Stimulated activated effector memory CD8-positive, alpha-beta T cell treated with anti-CD3 and anti-CD28 coated beads, Interleukin-12 subunit alpha, Interleukin-12 subunit beta, amount 100 ng/mL, for 72 hours (primary cell): Measurements from ENCODE around the gene SIGLEC14.
"Not testable (repeated sequence)": the region's sequence is repeated elsewhere in the genome, so short reads cannot be mapped to it uniquely, and the experiment has no call there.

Experiments
- ATAC-seq: fragments of 150-1000 bp; cut with Tn5 transposase; 2 replicates; pipeline ENCODE4 v1.10.0; 2021
- DNase-seq, 2 donors: peaks; one replicate each; pipeline ENCODE4 v3.0.0; 2021 to 2022; ENCODE audit warnings: low spot score in 2 of 2
- H3K27ac Mint-ChIP-seq: one replicate; pipeline ENCODE4 v1.8.0; 2022; ENCODE audit warnings: mild to moderate bottlenecking, mixed read lengths
- H3K36me3 Mint-ChIP-seq: one replicate; pipeline ENCODE4 v1.8.0; 2022; ENCODE audit warnings: mild to moderate bottlenecking, mixed read lengths
- H3K4me1 Mint-ChIP-seq: one replicate; pipeline ENCODE4 v1.8.0; 2022; ENCODE audit warnings: mixed read lengths
- H3K4me3 Mint-ChIP-seq: one replicate; pipeline ENCODE4 v1.8.0; 2022; ENCODE audit warnings: mild to moderate bottlenecking, mixed read lengths
- H3K9me3 Mint-ChIP-seq: one replicate; pipeline ENCODE4 v1.8.0; 2022; ENCODE audit warnings: mixed read lengths

SIGLEC14 gene

DNA sequence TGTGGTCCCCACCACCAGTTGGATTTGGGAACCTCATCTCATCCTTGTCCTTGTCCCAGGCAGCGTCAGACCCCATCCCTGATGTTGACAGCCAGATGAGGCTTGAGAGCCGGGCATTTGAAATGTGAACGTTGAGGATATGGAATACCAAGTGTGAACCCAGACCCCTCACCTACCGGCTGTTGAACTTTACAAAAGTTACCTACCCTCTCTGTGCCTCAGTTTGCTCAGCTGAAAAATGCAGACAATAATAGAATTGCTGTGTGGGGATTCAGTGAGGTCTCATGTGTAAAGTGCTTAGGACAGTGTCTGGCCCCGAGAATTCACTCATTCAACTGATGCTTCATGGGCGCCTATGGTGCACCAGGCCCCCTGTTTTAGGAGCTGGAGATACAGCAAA lies 693 bp upstream of the SIGLEC14 start:
- no peak for ATAC-seq
- no peaks in the 10 kb centered on the region for H3K36me3 Mint-ChIP-seq
- no peaks in the 10 kb centered on the region for H3K9me3 Mint-ChIP-seq
- no peaks in the 10 kb centered on the region for H3K4me1 Mint-ChIP-seq
- H3K4me3 Mint-ChIP-seq, result no peak overlapping the region
- no peak overlapping the region for H3K27ac Mint-ChIP-seq
- DNase-seq, result no peak

DNA sequence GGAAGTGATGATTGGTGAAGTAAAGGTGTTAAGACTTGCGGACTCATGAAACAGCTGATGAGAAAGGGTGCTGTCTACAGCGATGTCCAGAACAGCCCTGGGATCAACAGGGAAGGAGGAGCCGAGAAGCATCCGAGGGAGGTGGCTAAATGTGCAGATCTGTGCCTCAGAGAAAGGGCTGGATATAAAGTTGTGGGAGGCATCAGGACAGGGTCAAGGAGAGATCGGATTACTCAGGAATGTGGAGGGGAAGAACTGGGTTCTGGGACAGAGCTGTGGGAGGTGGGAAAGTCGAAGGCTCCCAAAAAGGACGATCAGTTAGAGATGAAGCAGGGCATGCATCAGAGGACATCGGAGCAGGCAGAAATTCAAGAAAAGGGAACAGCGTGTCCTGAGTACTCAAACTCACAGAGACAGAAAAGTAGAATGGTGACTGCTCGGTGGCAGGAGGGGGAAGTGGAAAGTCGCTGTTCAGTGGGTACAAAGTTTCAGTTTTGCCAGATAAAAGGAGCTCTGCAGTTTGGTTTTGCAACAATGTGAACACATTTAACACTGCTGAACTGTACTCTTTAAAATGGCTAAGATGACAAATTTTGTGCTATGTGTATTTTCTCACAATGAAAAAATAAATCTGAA lies 1.9 kb downstream of the SIGLEC14 start:
- H3K36me3 Mint-ChIP-seq, result no peaks in the 10 kb centered on the region
- ATAC-seq, result no peak
- H3K4me3 Mint-ChIP-seq, result no peak overlapping the region
- H3K4me1 Mint-ChIP-seq, result no peaks in the 10 kb centered on the region
- H3K9me3 Mint-ChIP-seq, result no peaks in the 10 kb centered on the region
- peak overlapping the region; percentile 0 for H3K27ac Mint-ChIP-seq
- no peak for DNase-seq

DNA sequence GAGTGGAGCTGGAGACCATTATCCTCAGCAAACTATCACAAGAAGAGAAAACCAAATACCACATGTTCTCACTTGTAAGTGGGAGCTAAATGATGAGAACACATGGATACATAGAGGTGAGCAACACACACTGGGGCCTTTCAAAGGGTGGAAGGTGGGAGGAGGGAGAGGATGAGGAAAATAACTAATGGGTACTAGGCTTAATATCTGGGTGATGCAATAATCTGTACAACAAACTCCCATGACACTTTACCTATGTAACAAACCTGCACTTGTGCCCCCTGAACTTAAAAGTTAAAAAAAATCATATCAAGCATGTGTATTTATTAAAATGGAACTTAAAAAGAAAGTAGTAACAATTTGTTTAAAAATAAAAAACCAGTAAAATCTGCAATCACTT lies 5.0 kb downstream of the SIGLEC14 start:
- Mint-ChIP-seq H3K4me1 (no peaks in the 10 kb centered on the region), H3K36me3 (no peaks in the 10 kb centered on the region), H3K4me3 (no peak overlapping the region), H3K27ac (no peak overlapping the region), H3K9me3 (peaks cover 3% of the 10 kb centered on the region)
- DNase-seq (no peak), ATAC-seq (no peak)

DNA sequence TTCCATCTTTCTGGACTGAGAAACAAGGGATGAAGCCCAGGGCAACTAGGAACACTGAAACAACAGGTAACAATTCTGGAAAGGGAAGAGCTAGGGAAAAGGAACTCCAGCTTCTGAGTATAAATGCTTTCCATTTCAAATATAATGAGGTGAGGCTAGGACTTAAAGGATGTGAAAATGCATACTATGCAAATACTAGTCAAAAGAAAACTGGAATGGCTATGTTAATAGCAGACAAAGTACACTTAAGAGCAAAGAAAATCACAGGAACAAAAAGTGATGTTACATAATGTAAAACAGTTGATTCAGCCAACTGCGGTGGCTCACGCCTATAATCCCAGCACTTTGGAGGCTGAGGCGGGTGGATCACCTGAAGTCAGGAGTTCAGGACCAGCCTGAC lies 6.2 kb downstream of the SIGLEC14 start:
- no peak for ATAC-seq
- H3K4me3 Mint-ChIP-seq, result no peak overlapping the region
- no peaks in the 10 kb centered on the region for H3K4me1 Mint-ChIP-seq
- DNase-seq, result no peak
- no peak overlapping the region for H3K27ac Mint-ChIP-seq
- no peaks in the 10 kb centered on the region for H3K36me3 Mint-ChIP-seq
- peaks cover 3% of the 10 kb centered on the region for H3K9me3 Mint-ChIP-seq

DNA sequence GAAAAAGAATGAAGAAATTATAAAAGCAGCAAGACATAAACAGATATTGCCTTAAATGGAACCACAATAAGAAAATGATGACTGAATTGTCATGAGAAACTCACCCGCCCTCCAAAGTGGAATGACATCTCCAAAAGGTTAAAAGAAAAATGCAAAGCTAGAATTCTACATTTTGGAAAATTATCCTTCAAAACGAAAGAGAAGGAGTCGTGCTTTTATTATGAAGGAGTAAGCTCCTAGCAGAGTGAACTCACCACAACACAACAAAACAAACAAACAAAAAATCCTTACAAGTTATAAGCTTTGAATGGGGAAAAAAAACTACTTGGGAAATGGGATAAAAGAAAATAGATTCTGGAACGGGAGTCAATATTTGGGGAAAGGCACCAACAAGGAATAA lies 6.7 kb downstream of the SIGLEC14 start:
- Mint-ChIP-seq H3K9me3 (peaks cover 3% of the 10 kb centered on the region), H3K4me1 (no peaks in the 10 kb centered on the region), H3K36me3 (no peaks in the 10 kb centered on the region), H3K4me3 (no peak overlapping the region), H3K27ac (no peak overlapping the region)
- ATAC-seq (no peak), DNase-seq (no peak)

DNA sequence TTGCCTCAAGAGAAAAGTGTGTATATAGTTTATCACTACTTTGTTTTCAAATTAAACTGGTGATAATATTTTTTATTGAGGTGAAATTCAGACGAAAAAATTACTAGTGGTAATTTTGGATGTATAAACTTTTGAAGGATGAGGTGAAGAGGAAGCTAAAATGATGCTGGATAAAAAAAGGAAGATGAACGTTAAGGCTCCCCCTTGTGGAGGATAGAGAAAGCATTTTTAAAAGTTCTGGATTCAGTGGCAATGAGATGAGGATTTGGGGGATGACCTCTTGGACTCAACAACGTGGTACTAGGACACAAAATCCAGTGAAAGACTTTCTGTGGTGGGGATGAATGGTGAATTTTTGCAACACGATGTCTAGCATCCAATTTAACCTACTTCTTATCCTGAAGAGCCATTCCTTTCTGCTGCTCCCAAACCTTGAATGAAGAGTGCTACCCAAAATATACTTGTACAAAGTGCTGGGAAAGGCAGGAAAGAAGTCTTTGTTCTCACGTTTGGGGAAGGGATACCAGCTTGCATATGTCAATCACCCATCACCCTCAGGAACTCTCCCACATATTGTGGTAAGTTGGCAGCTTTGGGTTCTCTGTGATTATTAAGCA lies 9.2 kb downstream of the SIGLEC14 start:
- no peak overlapping the region for H3K4me3 Mint-ChIP-seq
- H3K9me3 Mint-ChIP-seq, result peaks cover 3% of the 10 kb centered on the region
- no peak overlapping the region for H3K27ac Mint-ChIP-seq
- H3K4me1 Mint-ChIP-seq, result no peaks in the 10 kb centered on the region
- ATAC-seq (no peak), DNase-seq (no peak)
- H3K36me3 Mint-ChIP-seq, result no peaks in the 10 kb centered on the region

DNA sequence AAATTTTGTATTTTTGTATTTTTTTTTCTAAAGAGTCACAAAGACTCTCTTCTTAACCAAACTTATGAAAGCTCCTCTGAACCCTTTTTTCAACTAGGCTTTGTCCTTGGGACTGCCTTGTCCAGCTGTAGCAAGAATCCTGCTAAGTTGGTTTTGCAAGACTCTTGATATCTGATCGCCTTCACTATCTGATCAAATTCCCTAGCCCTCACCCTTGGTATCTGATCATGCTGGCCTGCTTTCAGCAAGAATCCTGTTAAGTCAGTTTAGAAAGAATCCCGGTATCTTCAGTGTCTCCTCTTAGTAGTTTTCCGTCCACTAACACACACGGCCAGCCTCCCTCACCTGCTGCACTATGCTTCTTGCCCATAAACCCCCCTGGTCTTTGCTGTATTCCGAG lies 14.5 kb downstream of the SIGLEC14 start:
- no peak for ATAC-seq
- H3K36me3 Mint-ChIP-seq, result no peaks in the 10 kb centered on the region
- H3K27ac Mint-ChIP-seq, result no peak overlapping the region
- DNase-seq, result no peak
- H3K4me3 Mint-ChIP-seq, result no peak overlapping the region
- no peaks in the 10 kb centered on the region for H3K4me1 Mint-ChIP-seq
- peaks cover 3% of the 10 kb centered on the region for H3K9me3 Mint-ChIP-seq

DNA sequence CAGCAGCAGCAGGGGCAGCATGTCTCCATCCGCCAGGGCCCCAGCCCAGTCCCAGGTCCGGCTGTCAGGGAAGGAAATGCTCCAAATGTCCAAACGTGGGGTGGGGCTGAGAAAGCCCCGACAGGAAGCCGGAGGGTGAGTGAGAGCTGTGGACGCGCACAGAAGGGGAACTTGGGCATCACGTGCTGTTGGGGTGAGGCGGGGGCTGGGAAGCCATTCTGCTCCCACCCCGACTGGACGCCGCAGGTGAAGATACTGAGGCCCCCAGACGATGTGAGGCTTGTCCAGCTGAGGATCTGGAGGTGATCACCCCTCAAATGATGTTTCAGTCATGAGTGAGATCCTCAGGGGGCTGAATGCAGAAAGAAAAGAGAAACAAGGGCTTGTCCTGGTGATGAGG lies 16.3 kb downstream of the SIGLEC14 start, which contains the start of gene SIGLEC5:
Gene SIGLEC5 (minus strand): TSS at position 87 of the 400 bp plus-strand sequence. CDS start 66 bp downstream, at position 21.
- not testable (repeated sequence) for H3K27ac Mint-ChIP-seq, H3K36me3 Mint-ChIP-seq, H3K9me3 Mint-ChIP-seq, H3K4me1 Mint-ChIP-seq, DNase-seq, ATAC-seq, H3K4me3 Mint-ChIP-seq

DNA sequence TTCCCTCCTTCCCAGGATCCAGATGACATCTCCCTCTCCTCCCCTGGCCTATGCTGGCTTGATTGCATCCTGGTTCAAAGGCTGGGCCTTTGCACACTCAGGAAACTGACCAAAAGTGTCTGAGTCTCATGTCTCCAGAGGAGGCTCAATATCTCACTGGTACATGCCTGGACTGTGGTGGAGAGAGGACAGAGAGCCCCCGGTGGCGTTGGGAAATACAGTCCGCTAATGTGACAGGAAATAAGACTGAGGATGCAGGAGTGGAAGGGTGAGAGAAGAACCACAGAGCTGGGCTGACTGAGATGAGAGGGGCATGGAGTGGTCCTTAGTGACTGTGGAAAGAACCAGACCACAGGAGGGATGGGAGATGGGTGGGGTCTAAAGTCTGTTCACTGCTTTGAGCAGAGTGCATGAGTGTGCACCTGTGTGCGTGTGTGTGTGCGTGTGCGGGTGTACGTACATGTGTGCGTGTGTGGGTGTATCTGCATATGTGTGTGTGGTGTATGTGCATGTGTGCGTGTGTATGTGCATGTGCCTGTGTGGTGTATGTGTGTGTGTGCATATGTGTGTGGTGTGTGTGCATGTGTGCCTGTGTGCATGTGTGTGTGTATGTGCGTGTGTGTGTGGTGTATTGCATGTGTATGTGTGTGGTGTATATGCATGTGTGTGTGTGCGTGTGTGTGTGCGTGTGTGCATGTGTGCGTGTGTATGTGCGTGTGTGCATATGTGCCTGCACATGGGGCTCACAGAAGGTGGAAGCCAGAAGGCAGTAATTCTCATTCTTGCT lies 18.3 kb downstream of the SIGLEC14 start:
- Mint-ChIP-seq H3K4me3 (no peak overlapping the region), H3K27ac (no peak overlapping the region), H3K36me3 (no peaks in the 10 kb centered on the region)

DNA sequence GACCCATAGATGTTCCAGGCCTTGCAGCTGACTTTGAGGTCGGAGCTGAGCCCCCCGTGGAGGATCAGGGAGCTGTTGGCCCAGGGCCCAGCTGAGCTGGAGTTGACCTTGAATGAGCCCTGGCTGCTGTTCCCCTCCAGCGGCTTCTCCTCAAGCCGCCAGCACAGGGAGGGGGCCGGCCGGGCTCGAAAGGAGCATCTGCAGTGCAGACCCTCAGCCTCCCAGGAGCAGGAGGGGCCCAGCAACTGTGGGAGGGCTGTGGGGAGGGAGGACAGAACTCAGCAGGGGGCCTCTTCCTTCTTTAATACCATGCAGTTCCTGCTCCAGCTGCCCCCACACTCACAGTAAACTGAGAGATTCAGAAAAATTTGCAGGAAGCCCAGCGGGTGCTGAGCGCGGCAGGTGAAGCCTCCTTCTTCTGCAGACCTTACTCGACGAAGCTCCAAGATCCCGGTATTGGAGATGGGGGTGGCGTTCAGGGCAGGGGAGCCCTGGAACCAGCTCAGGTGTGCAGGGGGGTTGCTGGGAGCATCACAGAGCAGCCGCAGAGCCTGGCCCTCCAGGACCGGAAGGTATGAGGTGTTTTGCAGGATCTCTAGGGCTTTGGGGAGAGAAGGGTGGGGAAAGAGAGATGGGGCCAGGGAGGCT lies 19.0 kb downstream of the SIGLEC14 start:
- H3K27ac Mint-ChIP-seq, result no peak overlapping the region
- ATAC-seq (no peak), DNase-seq (no peak)
- no peaks in the 10 kb centered on the region for H3K9me3 Mint-ChIP-seq
- no peaks in the 10 kb centered on the region for H3K4me1 Mint-ChIP-seq
- no peak overlapping the region for H3K4me3 Mint-ChIP-seq
- H3K36me3 Mint-ChIP-seq, result no peaks in the 10 kb centered on the region

More for the DNA sequence above, 18.3 kb downstream of the SIGLEC14 start:
- no peaks in the 10 kb centered on the region for H3K9me3 Mint-ChIP-seq
- DNase-seq (no peak), ATAC-seq (no peak)
- no peaks in the 10 kb centered on the region for H3K4me1 Mint-ChIP-seq

DNA sequence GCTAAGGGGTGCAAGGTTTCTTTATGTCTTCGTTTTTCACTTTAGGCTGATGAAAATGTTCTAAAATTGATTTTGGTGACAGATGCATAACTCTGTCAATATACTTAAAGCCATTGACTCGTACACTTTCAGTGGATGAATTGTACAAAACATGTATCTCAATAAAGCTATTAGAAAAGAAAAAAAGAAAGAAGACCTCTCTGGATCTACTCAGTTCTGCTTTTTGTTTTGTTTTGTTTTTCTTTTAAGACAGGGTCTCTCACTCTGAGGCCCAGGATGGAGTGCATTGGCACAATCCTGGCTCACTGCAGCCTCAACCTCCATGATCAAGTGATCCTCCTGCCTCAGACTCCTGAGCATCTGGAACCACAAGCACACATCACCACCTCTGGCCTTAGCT lies 19.9 kb downstream of the SIGLEC14 start:
- no peak overlapping the region for H3K27ac Mint-ChIP-seq
- no peak for ATAC-seq
- H3K4me1 Mint-ChIP-seq, result no peaks in the 10 kb centered on the region
- no peak overlapping the region for H3K4me3 Mint-ChIP-seq
- DNase-seq, result no peak
- H3K36me3 Mint-ChIP-seq, result no peaks in the 10 kb centered on the region
- no peaks in the 10 kb centered on the region for H3K9me3 Mint-ChIP-seq

DNA sequence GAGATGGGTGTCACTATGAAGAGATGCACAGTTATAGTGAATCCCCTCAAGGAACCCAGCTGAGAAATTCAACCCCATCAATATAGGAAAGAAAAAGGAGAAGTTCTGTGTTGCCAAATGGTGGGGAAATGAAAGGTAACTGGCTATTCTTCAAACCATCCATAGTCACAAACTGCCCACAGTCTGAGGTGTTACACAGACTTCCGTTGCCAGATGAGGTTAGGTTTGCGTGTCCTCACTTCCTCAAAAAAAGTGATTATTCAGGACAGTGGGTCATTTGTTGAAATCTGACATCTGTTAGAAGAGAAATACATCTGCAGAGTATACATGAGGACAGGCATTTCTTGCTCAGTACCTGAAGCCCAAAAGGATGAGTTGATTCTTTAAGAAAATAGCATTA lies 25.4 kb downstream of the SIGLEC14 start:
- Mint-ChIP-seq H3K27ac (no peak overlapping the region), H3K4me3 (no peak overlapping the region), H3K4me1 (no peaks in the 10 kb centered on the region), H3K9me3 (no peaks in the 10 kb centered on the region), H3K36me3 (no peaks in the 10 kb centered on the region)
- no peak for DNase-seq
- ATAC-seq, result peak; percentile 42

DNA sequence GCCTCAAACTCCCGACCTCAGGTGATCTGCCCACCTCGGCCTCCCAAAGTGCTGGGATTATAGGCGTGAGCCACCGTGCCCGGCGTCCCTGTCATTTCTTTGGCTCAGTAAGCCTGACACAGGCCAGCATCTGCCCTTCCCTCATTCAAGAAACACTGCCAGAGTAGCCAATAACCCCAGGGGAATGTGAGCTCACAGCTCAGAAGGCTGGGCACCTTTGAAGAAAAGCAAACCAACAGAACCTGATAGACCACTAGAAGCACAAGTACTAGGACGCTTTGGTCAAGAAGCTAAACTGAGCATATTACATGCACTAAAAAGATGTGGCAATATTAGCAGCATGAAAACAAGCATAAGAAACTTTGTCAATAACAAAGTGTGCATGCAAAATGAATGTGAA lies 30.6 kb downstream of the SIGLEC14 start:
- Mint-ChIP-seq H3K36me3 (no peaks in the 10 kb centered on the region), H3K9me3 (peaks cover 9% of the 10 kb centered on the region), H3K4me3 (no peak overlapping the region), H3K27ac (no peak overlapping the region), H3K4me1 (no peaks in the 10 kb centered on the region)
- ATAC-seq (no peak), DNase-seq (no peak)

DNA sequence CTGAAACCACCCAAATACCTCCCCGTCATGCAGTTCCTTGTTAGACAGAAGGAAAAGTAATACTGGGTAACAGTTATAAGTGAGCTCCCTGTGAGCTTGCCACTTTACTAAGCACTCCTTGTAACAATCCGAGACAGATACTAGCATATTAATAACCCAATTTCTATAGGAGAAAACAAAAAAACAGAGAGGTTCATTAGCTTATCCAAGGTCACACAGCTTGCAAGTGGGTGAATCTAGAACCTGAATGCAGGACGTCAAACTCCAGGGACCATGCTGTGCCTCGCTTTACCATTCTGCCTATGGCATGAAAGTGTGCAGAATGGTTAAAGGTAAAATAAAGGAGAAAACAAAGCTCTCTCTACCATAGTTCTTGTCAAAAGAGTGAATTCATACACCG lies 31.8 kb downstream of the SIGLEC14 start:
- H3K4me3 Mint-ChIP-seq, result no peak overlapping the region
- no peaks in the 10 kb centered on the region for H3K36me3 Mint-ChIP-seq
- DNase-seq, result no peak
- no peak for ATAC-seq
- peaks cover 9% of the 10 kb centered on the region for H3K9me3 Mint-ChIP-seq
- H3K27ac Mint-ChIP-seq, result no peak overlapping the region
- no peaks in the 10 kb centered on the region for H3K4me1 Mint-ChIP-seq

DNA sequence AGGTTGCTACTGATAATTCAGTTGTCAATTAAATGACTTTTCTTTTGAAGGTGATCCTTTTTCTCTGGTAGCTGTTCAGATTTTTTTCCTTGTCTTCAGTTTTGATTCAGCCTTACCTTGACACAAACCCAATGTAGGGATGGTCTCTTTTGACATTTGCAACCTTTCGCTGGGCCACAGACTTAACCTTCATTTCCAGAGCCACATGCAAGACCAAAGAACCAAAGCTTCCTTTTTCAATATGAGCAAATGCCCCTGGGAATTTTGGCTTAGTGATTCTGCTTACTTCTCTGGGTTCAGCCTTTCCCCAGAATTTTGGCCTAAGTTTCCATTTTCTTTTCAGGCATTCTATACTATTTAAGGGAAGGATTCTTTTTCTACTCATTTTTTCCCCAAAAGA lies 36.0 kb downstream of the SIGLEC14 start:
- Mint-ChIP-seq H3K9me3 (peaks cover 9% of the 10 kb centered on the region), H3K4me1 (peaks cover 16% of the 10 kb centered on the region), H3K4me3 (no peak overlapping the region), H3K27ac (no peak overlapping the region), H3K36me3 (no peaks in the 10 kb centered on the region)
- ATAC-seq (no peak), DNase-seq (no peak)
